Right ventricle myocardium inferior (tissue), 1 donor: ENCODE results near the gene SCLY. TPM values are rescaled to one million over a fixed set of nuclear protein-coding genes. Genes with fewer than 3 reads are reported as not detected.

Experiments used
- ATAC-seq: fragments of 200-7000 bp; cut with Tn5 transposase; one replicate; pipeline ENCODE4 v1.9.1; 2020; ENCODE audit warnings: mild to moderate bottlenecking, moderate library complexity
- DNase-seq: peaks from one replicate; pipeline ENCODE4 v3.0.0; 2021; ENCODE audit errors: missing footprints
- intact Hi-C: fragments of 100-400 bp; cut with DNase I; formaldehyde crosslinking; loops from one replicate; pipeline ENCODE4 v1.11.0; 2022
- total RNA-seq: library from RNA; stranded (reverse); fragmentation: NEBNext Ultra II Directional; extraction: Animal tissue kit (Norgen Biotek cat#: 25700); gene quantifications from one replicate; pipeline ENCODE4 v1.2.1, GENCODE V29; 2021
- donor health status: DM: no; HTN: yes; CAD: no; lungs with severe emphysema.

SCLY gene
- total RNA-seq, 1 donor from 2014 or later, result 10.8 TPM

DNA sequence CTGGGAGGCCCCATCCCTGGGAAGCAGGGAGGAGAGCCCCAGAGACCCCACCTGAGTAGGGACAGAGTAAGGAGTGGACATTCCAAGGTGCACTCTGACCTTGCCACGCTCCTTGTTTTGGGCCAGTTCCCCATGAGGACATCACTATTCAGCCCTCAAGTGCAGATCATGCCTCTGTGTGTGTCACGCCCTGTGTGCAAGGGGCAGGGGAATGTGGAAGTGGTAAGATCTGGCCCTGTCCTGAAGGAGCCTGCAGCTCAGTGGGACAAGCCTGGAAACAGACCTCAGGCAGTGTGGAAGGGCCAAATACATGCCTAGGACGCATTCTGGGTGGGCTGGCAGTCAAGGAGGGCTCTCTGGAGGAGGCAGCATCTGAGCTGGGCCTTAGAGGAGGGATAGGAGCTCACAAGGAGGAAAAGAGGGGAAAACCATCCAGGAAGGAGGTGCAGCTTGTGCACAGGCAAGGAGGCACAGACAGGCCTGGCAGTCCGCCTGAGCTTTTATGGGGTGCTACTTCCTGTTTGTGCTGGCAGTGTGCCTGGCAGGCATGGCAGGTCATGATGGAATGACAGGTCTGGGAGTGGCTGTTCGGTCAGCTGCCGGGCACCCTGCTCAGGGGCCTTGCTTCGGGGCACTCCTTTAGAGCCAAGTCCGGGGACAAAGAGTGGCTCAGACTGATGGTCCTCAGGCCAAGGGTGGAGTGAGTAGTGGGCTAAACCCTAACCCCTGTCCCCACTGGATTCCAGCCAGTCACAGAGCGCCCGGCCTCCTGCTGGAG lies 80.9 kb downstream of the SCLY start:
- DNase-seq, result peak; percentile 68
- intact Hi-C loops, result no loop called here
- no peak for ATAC-seq

DNA sequence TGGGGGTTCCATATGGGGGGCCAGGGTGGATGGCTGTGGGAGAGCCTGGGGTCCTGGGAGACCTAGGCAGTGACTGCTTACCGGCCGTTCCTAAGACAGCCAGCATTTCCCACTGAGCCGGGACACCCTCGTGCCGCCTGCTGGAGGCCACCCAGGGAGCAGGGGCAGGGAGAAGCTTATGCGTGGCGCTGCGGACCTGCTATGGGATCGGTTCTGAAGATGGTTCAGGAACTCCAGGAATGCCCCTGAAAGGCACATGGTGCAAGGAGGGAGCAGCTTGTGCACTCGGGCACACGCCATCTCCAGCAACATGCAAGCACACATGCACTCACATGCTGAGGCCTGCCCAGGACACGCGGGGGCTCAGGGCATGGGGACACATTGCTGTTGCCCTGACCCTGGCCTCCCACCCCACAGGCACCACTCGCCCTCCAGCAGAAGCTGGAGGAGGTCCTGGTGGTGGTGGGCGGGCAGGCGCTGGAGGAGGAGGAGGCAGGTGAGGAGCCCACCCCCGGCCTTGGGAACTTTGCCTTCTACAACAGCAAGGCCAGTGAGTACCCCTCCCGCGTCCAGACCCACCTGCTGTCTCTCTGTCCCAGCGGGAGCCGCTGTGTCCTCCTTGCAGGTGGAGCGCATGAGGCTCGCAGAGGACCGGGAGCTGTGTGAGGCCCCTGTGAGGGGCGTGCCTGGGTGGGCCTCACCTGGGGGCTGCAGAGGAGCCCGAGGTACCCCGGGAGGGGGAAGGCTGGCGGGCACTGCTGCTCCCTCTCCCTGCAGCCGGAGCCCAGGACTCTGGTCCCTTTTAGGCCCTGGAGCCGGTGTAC lies 81.8 kb downstream of the SCLY start:
- DNase-seq, result peak; percentile 73
- intact Hi-C loops, result no loop called here
- no peak for ATAC-seq

DNA sequence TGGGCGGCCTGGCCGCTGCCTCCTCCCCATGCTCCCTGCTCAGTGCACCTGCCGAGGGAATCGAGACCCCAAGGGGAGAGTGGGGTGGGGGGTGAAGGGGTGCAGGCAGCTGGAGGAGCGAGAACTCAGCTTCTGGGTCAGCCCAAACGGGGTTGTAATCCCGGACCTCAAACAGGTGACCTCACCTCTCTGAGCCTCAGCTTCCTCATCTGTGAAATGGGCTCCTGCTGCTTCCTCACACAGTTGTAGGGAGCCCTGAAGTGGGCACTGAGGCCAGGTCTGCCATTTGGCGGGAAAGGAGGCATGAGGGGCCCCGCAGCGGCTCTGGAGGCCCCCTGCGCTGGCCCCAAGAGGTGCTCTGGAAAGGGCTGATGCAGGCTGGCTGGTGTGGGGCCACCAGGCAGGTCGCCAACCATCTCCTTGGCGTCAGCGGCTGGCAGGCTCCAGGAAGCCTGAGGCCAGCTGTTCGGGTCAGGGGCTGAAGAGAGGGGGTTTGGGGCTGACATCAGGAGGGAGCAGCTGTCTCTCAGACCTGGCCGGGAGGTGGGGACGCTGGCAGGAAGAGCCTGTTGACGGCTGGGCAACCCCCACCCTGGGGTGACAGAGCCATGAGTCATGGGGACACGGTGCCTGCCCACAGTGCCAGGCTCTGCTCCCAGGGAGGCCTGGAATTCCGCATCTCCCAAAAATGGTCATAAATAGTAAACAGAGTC lies 82.6 kb downstream of the SCLY start:
- intact Hi-C loops, result no loop called here
- DNase-seq, result no peak

DNA sequence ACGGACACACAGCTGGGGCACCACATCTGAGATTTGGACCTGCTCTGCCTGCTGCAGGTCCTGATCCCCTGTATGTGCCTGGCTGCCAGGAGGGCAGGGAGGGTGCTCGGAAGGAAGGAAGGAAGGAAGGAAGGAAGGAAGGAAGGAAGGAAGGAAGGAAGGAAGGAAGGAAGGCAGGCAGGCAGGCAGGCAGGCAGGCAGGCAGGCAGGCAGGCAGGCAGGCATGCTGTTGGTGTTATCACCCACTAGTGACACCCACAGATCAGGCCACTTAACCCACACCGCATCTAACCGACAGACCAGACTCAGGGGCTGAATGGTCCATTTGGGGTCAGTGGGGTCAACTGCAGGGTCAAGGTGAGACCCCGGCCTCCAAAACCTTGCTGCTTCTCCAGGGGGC lies 83.5 kb downstream of the SCLY start:
- ATAC-seq (no peak), DNase-seq (no peak)
- intact Hi-C loops, result no loop called here

More for the DNA sequence above, 82.6 kb downstream of the SCLY start:
- peak; percentile 43 for ATAC-seq

DNA sequence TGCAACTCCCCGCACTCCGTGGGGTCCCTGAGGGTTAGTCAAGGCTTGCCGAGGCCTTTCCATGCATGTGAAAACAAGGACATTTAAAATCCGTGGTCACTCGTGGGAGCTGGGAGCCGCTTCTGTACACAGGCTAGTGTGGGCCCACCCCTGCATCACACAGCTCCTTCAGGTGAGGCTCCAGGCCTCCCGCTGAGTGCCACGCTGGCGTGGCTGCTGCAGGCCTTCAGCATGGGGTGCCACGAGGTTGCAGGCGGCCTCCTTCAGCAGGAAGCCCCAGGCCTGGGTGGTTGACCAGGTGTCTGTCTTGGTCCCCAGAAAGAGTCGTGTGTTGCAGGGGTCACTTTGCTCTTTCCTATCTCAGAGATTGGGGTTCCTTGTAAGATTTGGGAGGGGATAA lies 84.2 kb downstream of the SCLY start:
- intact Hi-C loops, result no loop called here
- no peak for DNase-seq
- no peak for ATAC-seq

DNA sequence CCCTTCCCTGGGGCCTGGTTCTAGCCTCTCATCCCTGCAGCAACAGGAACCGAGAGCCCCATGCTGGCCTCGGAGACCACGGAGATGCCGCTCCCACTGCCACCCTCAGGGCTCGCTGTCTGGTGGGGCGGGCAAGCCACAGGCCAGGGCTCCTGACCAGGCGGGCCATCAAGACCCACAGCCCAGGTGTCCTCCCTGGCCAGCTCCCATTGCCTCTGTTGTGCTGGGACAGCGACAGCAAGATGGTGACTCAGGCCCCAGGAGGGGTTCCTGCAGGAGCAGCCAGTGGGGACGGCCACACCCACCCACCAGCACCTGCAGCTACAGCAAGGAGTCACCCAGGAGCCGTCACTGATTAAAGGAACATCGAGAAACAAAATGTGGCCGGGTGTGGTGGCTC lies 85.0 kb downstream of the SCLY start:
- no peak for DNase-seq
- intact Hi-C loops, result no loop called here
- ATAC-seq, result no peak

DNA sequence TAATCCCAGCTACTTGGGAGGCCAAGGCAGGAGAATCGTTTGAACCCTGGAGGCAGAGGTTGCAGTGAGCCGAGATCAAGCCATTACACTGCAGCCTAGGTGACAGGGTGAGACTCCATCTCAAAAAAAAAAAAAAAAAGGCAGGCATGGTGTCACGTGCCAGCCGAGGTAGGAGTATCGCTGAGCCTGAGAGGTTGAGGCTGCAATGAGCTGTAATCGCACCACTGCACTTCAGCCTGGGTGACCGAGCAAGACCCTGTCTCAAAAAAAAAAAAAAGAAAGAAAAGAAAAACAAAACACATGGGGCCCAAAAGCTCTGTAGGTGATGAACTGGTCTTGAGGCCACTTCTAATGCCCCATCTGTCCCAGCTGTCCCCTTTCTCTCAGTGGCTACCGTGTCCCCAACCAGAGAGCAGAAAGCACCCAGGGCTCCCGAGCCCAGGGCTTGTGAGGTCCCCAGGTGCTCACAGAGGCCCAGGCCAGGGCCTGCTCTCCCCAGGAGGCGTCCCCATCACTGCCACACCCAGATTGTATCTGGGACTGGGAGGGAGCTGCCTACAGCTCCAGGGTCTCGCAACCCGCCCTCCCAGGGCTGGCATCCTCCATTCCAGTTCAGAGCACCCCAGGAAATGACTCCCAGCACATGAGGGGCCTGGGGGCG lies 86.2 kb downstream of the SCLY start:
- intact Hi-C loops, result no loop called here
- DNase-seq (no peak), ATAC-seq (no peak)

DNA sequence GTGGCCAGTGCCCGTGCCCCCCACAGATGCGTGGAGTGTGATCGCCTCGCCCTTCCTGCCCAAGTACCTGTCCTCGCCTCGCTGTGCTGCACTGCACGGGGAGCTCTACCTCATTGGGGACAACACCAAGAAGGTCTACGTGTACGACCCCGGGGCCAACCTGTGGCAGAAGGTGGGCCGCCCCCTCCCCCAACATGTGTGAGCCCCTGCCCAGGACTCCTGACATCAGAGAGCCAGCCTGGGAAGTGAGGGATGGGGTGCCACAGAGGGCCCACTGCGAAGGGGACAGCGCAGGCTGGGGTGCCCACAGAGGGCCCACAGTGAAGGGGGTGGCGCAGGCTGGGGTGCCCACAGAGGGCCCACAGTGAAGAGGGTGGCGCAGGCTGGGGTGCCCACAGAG lies 88.2 kb downstream of the SCLY start:
- intact Hi-C loops, result no loop called here
- ATAC-seq, result no peak
- DNase-seq, result no peak

Other genes with a start within 250 kb of the SCLY start
- 139 TPM for gene RAMP1, start 201.4 kb upstream of the SCLY start, total RNA-seq
- gene UBE2F, start 94.0 kb upstream of the SCLY start, total RNA-seq, result 73.3 TPM
- gene ESPNL, start 39.3 kb downstream of the SCLY start, total RNA-seq, result not detected
- gene KLHL30, start 77.7 kb downstream of the SCLY start, total RNA-seq, result 20.6 TPM
- 0.51 TPM for gene ERFE, start 98.0 kb downstream of the SCLY start, total RNA-seq
- gene ILKAP, start 142.7 kb downstream of the SCLY start, total RNA-seq, result 26.2 TPM
- gene HES6, start 179.0 kb downstream of the SCLY start, total RNA-seq, result 4.3 TPM
- 4.7 TPM for gene PER2, start 227.6 kb downstream of the SCLY start, total RNA-seq